Prostate gland (tissue), 2 donors: ENCODE results near the gene SIRT4.

Source experiments
- POLR2A ChIP-seq: fragments of 450-650 bp; IDR thresholded peaks from one replicate; pipeline ENCODE4 v1.6.1; 2016; ENCODE audit warnings: antibody characterized with exemption, mild to moderate bottlenecking
- TF ChIP-seq, protein P1 (sequence below), 4 experiments: fragments of 200-600 bp in 2 of 4; fragments of 450-650 bp in 2 of 4; sonication (generic) in 2 of 4; IDR thresholded peaks; 1 replicate in 3 of 4; 2 replicates in 1 of 4; pipeline ENCODE4 v1.5.1; 2016 to 2019; ENCODE audit warnings: antibody characterized with exemption in 4 of 4, mild to moderate bottlenecking in 2 of 4, moderate library complexity in 2 of 4

DNA sequence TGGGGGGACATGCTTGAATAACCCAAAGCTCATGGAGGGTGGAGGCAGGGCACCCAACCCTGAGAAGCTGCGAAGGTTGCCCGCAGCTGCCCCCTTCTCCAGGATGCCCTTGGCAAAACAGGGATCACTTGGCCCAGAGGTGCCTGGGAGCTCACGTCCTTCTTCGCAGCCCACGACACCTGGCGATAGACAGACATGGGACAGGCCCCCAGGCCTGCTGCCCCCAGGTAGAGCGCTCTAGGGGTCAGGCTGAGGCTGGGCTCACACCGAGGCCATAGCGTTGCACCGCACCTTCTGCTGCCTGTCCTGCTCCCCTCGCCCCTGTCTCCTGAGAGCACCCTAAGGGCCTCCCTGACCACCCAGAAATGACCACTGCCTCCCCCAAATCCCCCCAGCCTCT, 45.6 kb downstream of the SIRT4 start:
- TF ChIP-seq, protein P1, sequence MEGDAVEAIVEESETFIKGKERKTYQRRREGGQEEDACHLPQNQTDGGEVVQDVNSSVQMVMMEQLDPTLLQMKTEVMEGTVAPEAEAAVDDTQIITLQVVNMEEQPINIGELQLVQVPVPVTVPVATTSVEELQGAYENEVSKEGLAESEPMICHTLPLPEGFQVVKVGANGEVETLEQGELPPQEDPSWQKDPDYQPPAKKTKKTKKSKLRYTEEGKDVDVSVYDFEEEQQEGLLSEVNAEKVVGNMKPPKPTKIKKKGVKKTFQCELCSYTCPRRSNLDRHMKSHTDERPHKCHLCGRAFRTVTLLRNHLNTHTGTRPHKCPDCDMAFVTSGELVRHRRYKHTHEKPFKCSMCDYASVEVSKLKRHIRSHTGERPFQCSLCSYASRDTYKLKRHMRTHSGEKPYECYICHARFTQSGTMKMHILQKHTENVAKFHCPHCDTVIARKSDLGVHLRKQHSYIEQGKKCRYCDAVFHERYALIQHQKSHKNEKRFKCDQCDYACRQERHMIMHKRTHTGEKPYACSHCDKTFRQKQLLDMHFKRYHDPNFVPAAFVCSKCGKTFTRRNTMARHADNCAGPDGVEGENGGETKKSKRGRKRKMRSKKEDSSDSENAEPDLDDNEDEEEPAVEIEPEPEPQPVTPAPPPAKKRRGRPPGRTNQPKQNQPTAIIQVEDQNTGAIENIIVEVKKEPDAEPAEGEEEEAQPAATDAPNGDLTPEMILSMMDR (IDR thresholded peaks at IDR 0.05) = no peak
- TF ChIP-seq POLR2A = no peak
